ENCODE results near the gene STMP1. TPM values are rescaled to one million over a fixed set of nuclear protein-coding genes. Genes with fewer than 3 reads are reported as not detected.

STMP1 gene
- total RNA-seq, 1 donor from 2014 or later: 13.5 TPM

DNA sequence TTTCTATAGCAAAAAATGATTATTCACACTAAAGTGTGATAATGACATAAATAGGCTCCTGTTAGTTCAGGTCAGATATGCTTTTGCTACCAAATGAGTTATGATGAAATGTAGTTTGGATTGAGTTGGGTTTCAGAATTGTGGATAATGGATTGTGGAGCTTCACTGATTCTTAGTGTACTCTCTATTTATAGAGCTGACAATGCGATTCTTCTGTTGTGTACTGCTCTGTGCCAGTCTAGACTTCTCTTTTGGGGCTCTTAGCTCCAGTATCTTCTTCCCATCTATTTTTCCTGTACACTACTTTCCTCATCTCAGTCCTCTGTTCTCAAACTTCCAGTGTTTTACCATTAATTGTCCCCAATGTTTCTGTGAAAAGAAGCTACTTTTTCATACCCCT lies 7.5 kb downstream of the STMP1 start:
- TF ChIP-seq POLR2A (IDR thresholded peaks at IDR 0.05) (no peak), CTCF (IDR thresholded peaks at IDR 0.05) (no peak), POLR2AphosphoS5 (IDR thresholded peaks at IDR 0.05; ENCODE audit: insufficient read depth in 1 of 2, low read depth in 1 of 2) (no peak)
- no peaks in the 10 kb centered on the region for H3K9me3 ChIP-seq
- H3K36me3 ChIP-seq: no peaks in the 10 kb centered on the region
- H3K4me3 ChIP-seq: no peak overlapping the region
- H3K4me1 ChIP-seq: peaks cover 52% of the 10 kb centered on the region
- H3K27me3 ChIP-seq: no peaks in the 10 kb centered on the region
- no peak for DNase-seq (ENCODE audit: extremely low spot score in 2 of 2)
- intact Hi-C loops (cut with DNase I): loop anchor here (10.0 kb wide), 1 partner anchor 335 kb away; no protein-coding TSS in a partner anchor
- no peak overlapping the region for H3K27ac ChIP-seq

GRCh38 chr7:135670179-135670578 lies 7.9 kb downstream of the STMP1 start:
- Histone ChIP-seq H3K27me3 (no peaks in the 10 kb centered on the region), H3K4me1 (peaks cover 48% of the 10 kb centered on the region), H3K4me3 (no peak overlapping the region), H3K27ac (no peak overlapping the region), H3K9me3 (no peaks in the 10 kb centered on the region), H3K36me3 (no peaks in the 10 kb centered on the region)
- no peak for DNase-seq (ENCODE audit: extremely low spot score in 2 of 2)
- intact Hi-C loops (cut with DNase I): no loop called here
- TF ChIP-seq POLR2AphosphoS5 (IDR thresholded peaks at IDR 0.05; ENCODE audit: insufficient read depth in 1 of 2, low read depth in 1 of 2): no peak
- TF ChIP-seq POLR2A (IDR thresholded peaks at IDR 0.05): no peak
- no peak for TF ChIP-seq CTCF (IDR thresholded peaks at IDR 0.05)

DNA sequence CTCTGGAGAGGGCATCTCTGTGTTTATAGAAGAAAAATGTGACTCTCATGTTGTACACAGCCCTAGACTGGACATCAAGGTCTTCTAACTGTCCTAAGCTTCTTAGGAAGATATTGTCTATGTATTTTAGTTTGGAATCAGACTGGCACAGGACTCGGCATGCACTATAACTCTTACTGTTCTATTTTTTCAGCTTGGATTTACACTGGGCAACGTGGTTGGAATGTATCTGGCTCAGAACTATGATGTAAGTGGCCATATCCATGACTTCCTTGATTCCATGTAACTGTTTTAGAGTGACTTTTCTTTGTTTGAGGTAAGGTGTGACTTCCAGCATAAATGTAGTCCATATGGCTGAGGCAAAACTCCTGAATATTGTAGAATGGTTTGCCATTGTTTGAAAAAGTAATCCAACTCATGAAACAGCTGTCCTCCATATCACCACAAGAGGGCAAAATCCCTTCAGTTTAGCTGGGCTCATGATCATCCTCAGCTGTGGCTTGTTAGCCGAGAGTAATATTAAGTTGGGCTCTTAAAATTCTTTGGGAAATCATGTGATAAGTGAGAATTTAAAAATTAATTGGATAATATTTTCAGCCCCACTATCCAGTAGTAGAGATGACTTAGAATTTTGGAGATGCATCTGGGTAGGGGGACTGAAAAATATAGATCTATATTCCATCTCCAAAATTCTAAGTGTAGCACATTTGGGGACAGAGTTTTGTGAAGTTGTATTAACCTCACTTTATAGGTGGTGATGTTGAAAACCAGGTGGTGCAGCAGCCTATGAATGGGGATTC lies 10.4 kb downstream of the STMP1 start:
- no peaks in the 10 kb centered on the region for H3K27me3 ChIP-seq
- H3K4me1 ChIP-seq: peaks cover 45% of the 10 kb centered on the region
- intact Hi-C loops (cut with DNase I): no loop called here

GRCh38 chr7:135673360-135673706 lies 11.0 kb downstream of the STMP1 start:
- Histone ChIP-seq H3K27me3 (no peaks in the 10 kb centered on the region), H3K36me3 (no peaks in the 10 kb centered on the region), H3K9me3 (no peaks in the 10 kb centered on the region), H3K4me3 (no peak overlapping the region), H3K4me1 (peaks cover 48% of the 10 kb centered on the region), H3K27ac (no peak overlapping the region)
- no peak for DNase-seq (ENCODE audit: extremely low spot score in 2 of 2)
- intact Hi-C loops (cut with DNase I): no loop called here
- no peak for TF ChIP-seq POLR2A (IDR thresholded peaks at IDR 0.05)
- TF ChIP-seq POLR2AphosphoS5 (IDR thresholded peaks at IDR 0.05; ENCODE audit: insufficient read depth in 1 of 2, low read depth in 1 of 2): no peak
- TF ChIP-seq CTCF (IDR thresholded peaks at IDR 0.05): no peak

More for the DNA sequence above, 10.4 kb downstream of the STMP1 start:
- peak; percentile 51 to 76 (median 55) for TF ChIP-seq CTCF (IDR thresholded peaks at IDR 0.05)
- TF ChIP-seq POLR2AphosphoS5 (IDR thresholded peaks at IDR 0.05; ENCODE audit: insufficient read depth in 1 of 2, low read depth in 1 of 2): peak in 1 of 2 donors; percentile 67
- no peak for TF ChIP-seq POLR2A (IDR thresholded peaks at IDR 0.05)
- Histone ChIP-seq H3K9me3 (no peaks in the 10 kb centered on the region), H3K36me3 (no peaks in the 10 kb centered on the region), H3K4me3 (no peak overlapping the region), H3K27ac (no peak overlapping the region)
- no peak for DNase-seq (ENCODE audit: extremely low spot score in 2 of 2)

All from vagina (tissue), 2 donors.